ENCODE data around the gene H1-8. TPM values are rescaled to one million over a fixed set of nuclear protein-coding genes. Genes with fewer than 3 reads are reported as not detected.
"Not testable (repeated sequence)": the region's sequence is repeated elsewhere in the genome, so short reads cannot be mapped to it uniquely, and the experiment has no call there.

Gene H1-8
- total and polyA plus RNA-seq, 3 experiments from 2014 or later = not detected

DNA sequence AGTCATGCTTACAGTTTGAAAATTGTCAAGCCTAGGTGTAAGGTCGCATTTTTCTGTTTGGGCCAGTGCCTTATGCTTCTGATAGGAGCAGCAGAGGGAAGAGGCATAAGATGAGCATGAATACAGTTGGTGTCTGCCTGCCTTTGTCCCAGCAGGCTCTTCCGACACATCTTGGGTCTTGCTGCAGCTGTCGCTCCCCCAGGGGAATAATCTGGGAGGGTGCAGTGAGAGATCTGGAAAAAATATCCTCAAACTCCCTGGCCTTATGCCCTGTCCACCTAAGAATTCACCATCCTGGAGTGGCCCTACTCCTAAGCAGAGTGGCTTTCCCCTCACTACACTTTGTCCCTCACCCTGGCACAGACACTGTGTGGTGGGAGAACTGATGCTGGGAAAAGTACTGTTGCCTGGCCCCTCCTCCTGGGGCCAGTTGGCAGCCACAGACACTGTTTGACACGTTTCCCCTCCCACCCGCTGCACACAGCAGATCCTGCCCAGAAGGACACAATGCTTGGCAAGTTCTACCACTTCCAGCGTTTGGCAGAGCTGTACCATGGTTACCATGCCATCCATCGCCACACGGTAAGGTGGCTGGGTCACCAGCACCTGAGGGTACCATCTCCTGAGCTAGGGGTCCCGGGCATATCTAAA lies 35.7 kb upstream of the H1-8 start:
- peak in 1 of 5 donors; percentile 16 for DNase-seq
- ChIA-PET POLR2A (interaction anchor here (0.5 kb wide), 1 partner anchor 708 kb away, joined by 3 read pairs; no protein-coding TSS in a partner anchor), CTCF (no interaction called here)
- Histone ChIP-seq H3K36me3 (ENCODE audit: insufficient read depth, low read length) (no peaks in the 10 kb centered on the region), H3K27ac (ENCODE audit: low read depth, low read length) (no peak overlapping the region), H3K4me1 (ENCODE audit: insufficient read depth, low read length) (no peaks in the 10 kb centered on the region), H3K4me3 (ENCODE audit: low read length) (no peak overlapping the region), H3K9me3 (ENCODE audit: low read length) (no peaks in the 10 kb centered on the region), H3K27me3 (ENCODE audit: insufficient read depth, low read length, poor library complexity, severe bottlenecking) (no peaks in the 10 kb centered on the region)
- Mint-ChIP-seq H3K4me1 (peaks cover 13 to 17% (median 16%) of the 10 kb centered on the region in 3 donors), H3K27me3 (no peaks in the 10 kb centered on the region), H3K4me3 (no peak overlapping the region), H3K36me3 (peaks cover 0 to 30% (median 7%) of the 10 kb centered on the region in 3 donors), H3K27ac (peak overlapping the region in 2 of 8 donors; percentile 23 to 33), H3K9me3 (no peaks in the 10 kb centered on the region)

DNA sequence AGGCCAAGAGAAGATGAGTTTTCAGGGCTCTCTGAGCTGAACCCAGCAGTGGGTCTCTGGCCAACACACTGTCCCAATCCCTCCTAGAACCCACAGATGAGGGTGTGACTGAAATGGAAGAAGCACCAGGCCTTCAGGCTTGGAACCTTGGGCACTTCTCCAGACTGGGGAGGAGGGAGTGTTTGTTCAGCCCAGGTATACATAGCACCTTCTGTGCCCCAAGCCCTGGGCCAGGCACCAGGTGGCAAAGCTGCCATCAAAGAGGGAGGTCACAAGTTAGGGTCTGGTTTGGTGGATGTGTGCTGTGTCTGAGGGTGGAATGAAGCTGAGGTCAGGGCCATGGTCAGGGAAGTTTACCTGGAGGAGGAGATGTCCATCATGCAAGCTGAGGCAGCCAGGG lies 30.4 kb upstream of the H1-8 start:
- no peaks in the 10 kb centered on the region for H3K27me3 ChIP-seq (ENCODE audit: insufficient read depth, low read length, poor library complexity, severe bottlenecking)
- no peaks in the 10 kb centered on the region for H3K4me1 ChIP-seq (ENCODE audit: insufficient read depth, low read length)
- POLR2A ChIA-PET = no interaction called here
- H3K36me3 Mint-ChIP-seq = peaks cover 0 to 14% (median 4%) of the 10 kb centered on the region in 3 donors
- H3K4me3 ChIP-seq (ENCODE audit: low read length) = no peak overlapping the region
- no peaks in the 10 kb centered on the region for H3K9me3 ChIP-seq (ENCODE audit: low read length)
- DNase-seq = no peak
- no peaks in the 10 kb centered on the region for H3K9me3 Mint-ChIP-seq
- no peaks in the 10 kb centered on the region for H3K36me3 ChIP-seq (ENCODE audit: insufficient read depth, low read length)
- no peak overlapping the region for H3K4me3 Mint-ChIP-seq
- peaks cover 13 to 22% (median 16%) of the 10 kb centered on the region in 3 donors for H3K4me1 Mint-ChIP-seq
- no peak overlapping the region for H3K27ac ChIP-seq (ENCODE audit: low read depth, low read length)
- CTCF ChIA-PET = interaction anchor here (1.2 kb wide), 1 partner anchor 23 kb away, joined by 3 read pairs; no protein-coding TSS in a partner anchor
- H3K27ac Mint-ChIP-seq = peak overlapping the region in 5 of 8 donors; percentile 1 to 86 (median 67)
- H3K27me3 Mint-ChIP-seq = no peaks in the 10 kb centered on the region

DNA sequence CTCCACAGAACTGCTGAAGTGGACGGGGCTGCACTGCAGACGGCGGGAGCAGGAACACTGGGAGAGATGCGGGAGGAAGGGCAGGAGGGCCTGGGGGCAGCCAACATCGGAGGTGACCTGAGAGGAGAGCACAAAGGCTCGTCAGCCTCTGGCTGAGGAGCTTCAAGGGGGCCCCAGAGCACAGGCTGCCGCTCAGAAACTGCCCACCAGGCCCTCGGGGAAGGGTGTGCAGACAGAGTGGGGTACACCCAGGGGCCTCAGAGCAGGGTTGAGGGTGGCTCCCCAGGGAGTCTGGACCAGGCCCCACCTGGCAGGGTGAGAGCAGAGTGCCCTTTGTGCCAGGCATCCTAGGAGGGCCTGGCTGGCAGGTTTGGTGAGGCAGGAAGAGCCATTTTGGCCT lies 29.3 kb upstream of the H1-8 start:
- Histone ChIP-seq H3K36me3 (ENCODE audit: insufficient read depth, low read length) (no peaks in the 10 kb centered on the region), H3K27me3 (ENCODE audit: insufficient read depth, low read length, poor library complexity, severe bottlenecking) (no peaks in the 10 kb centered on the region), H3K4me1 (ENCODE audit: insufficient read depth, low read length) (no peaks in the 10 kb centered on the region), H3K27ac (ENCODE audit: low read depth, low read length) (no peak overlapping the region), H3K4me3 (ENCODE audit: low read length) (no peak overlapping the region), H3K9me3 (ENCODE audit: low read length) (no peaks in the 10 kb centered on the region)
- Mint-ChIP-seq H3K27me3 (no peaks in the 10 kb centered on the region), H3K4me3 (no peak overlapping the region), H3K4me1 (peaks cover 13 to 22% (median 16%) of the 10 kb centered on the region in 3 donors), H3K9me3 (no peaks in the 10 kb centered on the region), H3K27ac (no peak overlapping the region), H3K36me3 (peaks cover 0 to 14% (median 4%) of the 10 kb centered on the region in 3 donors)
- ChIA-PET POLR2A (no interaction called here), CTCF (interaction anchor here (1.2 to 1.5 kb wide), 2 partner anchors 12 to 24 kb away, joined by 3 to 5 read pairs; no protein-coding TSS in a partner anchor)
- no peak for DNase-seq

- Histone ChIP-seq H3K36me3 (ENCODE audit: insufficient read depth, low read length) (no peaks in the 10 kb centered on the region), H3K27me3 (ENCODE audit: insufficient read depth, low read length, poor library complexity, severe bottlenecking) (no peaks in the 10 kb centered on the region), H3K27ac (ENCODE audit: low read depth, low read length) (no peak overlapping the region), H3K4me3 (ENCODE audit: low read length) (no peak overlapping the region), H3K9me3 (ENCODE audit: low read length) (no peaks in the 10 kb centered on the region), H3K4me1 (ENCODE audit: insufficient read depth, low read length) (no peaks in the 10 kb centered on the region)
- H3K27me3 Mint-ChIP-seq = no peaks in the 10 kb centered on the region
- peaks cover 13 to 22% (median 16%) of the 10 kb centered on the region in 3 donors for H3K4me1 Mint-ChIP-seq
- CTCF ChIA-PET = interaction anchor here (1.5 kb wide), 1 partner anchor 12 kb away, joined by 5 read pairs; no protein-coding TSS in a partner anchor
- H3K27ac Mint-ChIP-seq = peak overlapping the region in 2 of 8 donors; percentile 50 to 56
- POLR2A ChIA-PET = no interaction called here
- H3K4me3 Mint-ChIP-seq = no peak overlapping the region
- DNase-seq = no peak
- peaks cover 0 to 14% (median 4%) of the 10 kb centered on the region in 3 donors for H3K36me3 Mint-ChIP-seq
- H3K9me3 Mint-ChIP-seq = no peaks in the 10 kb centered on the region
Observed at GRCh38 chr3:129514110-129514509, 28.9 kb upstream of the H1-8 start.

- Histone ChIP-seq H3K9me3 (ENCODE audit: low read length) (no peaks in the 10 kb centered on the region), H3K27me3 (ENCODE audit: insufficient read depth, low read length, poor library complexity, severe bottlenecking) (no peaks in the 10 kb centered on the region), H3K4me3 (ENCODE audit: low read length) (no peak overlapping the region), H3K4me1 (ENCODE audit: insufficient read depth, low read length) (no peaks in the 10 kb centered on the region), H3K36me3 (ENCODE audit: insufficient read depth, low read length) (no peaks in the 10 kb centered on the region), H3K27ac (ENCODE audit: low read depth, low read length) (no peak overlapping the region)
- Mint-ChIP-seq H3K27ac (peak overlapping the region in 2 of 8 donors; percentile 39 to 43), H3K4me3 (no peak overlapping the region), H3K9me3 (no peaks in the 10 kb centered on the region), H3K4me1 (peaks cover 13 to 22% (median 16%) of the 10 kb centered on the region in 3 donors), H3K36me3 (peaks cover 0 to 13% (median 4%) of the 10 kb centered on the region in 3 donors), H3K27me3 (no peaks in the 10 kb centered on the region)
- DNase-seq = no peak
- CTCF ChIA-PET = interaction anchor here (1.5 kb wide), 1 partner anchor 11 kb away, joined by 5 read pairs; no protein-coding TSS in a partner anchor
- POLR2A ChIA-PET = no interaction called here
Observed at GRCh38 chr3:129514563-129514962, 28.4 kb upstream of the H1-8 start.

DNA sequence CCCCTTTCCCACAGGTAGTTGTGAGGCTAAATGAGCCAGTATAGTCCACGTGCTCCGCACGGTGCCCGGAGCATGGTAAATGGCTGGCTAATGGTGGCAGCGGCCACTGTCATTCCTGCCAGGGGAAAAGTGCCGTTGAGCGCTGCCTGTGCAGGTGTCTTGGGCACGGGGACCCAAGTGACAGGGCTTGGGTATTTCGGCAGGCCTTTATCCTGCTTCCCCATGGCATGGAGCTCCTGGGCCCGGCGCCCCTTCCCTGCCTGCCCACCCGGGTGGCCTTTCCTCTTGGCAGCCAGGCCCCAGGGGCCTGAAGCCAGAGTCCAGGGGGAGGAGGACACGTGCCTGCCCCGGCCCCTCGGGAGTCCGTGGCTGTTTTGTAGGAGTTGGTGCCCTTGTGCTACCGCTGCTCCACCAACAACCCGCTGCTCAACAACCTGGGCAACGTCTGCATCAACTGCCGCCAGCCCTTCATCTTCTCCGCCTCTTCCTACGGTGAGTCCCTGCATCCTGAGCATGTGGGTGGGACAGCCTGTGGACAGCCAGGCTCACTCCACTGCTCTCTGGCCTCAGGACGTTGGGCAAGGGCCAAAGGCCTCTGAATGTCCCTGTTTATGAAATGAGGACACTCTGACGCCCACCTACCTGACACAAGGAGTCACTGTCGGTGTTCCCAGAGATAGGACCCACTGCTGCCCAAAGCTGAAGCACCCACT lies 27.7 kb upstream of the H1-8 start:
- H3K27me3 ChIP-seq (ENCODE audit: insufficient read depth, low read length, poor library complexity, severe bottlenecking); H3K4me3 Mint-ChIP-seq; H3K9me3 Mint-ChIP-seq; H3K36me3 ChIP-seq (ENCODE audit: insufficient read depth, low read length); H3K27ac ChIP-seq (ENCODE audit: low read depth, low read length); H3K4me1 ChIP-seq (ENCODE audit: insufficient read depth, low read length); H3K4me3 ChIP-seq (ENCODE audit: low read length); DNase-seq; H3K9me3 ChIP-seq (ENCODE audit: low read length); CTCF ChIA-PET; H3K27me3 Mint-ChIP-seq: not testable (repeated sequence)
- H3K36me3 Mint-ChIP-seq = peaks cover 0 to 17% (median 6%) of the 10 kb centered on the region in 3 donors
- H3K4me1 Mint-ChIP-seq = peaks cover 13 to 22% (median 16%) of the 10 kb centered on the region in 3 donors
- peak overlapping the region in 1 of 8 donors; percentile 39 for H3K27ac Mint-ChIP-seq
- POLR2A ChIA-PET = interaction anchor here (0.6 kb wide), 1 partner anchor 86 kb away, joined by 3 read pairs; no protein-coding TSS in a partner anchor

DNA sequence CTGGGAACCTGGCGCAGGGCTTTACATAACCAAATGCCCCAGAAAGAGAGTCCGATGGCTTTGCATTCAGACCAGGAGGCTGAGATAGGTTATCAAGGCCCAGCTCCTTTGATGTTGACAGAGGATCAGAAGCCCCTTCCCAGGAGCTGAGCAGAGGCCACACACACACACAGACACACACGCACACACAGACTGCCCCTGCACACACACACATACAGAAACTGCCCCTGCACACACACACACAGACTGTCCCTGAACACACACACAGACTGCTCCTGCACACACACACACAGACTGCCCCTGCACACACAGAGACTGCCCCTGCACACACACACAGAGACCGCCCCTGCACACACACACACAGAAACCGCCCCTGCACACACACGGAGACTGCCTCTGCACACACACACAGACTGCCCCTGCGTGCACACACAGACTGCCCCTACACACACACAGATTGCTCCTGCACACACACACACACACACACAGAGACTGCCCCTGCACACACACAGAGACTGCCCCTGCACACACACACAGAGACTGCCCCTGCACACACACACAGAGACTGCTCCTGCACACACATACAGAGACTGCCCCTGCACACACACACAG lies 27.0 kb upstream of the H1-8 start:
- not testable (repeated sequence) for H3K9me3 Mint-ChIP-seq
- POLR2A ChIA-PET = interaction anchor here (0.6 kb wide), 1 partner anchor 86 kb away, joined by 3 read pairs; no protein-coding TSS in a partner anchor
- H3K36me3 Mint-ChIP-seq = peaks cover 0 to 17% (median 6%) of the 10 kb centered on the region in 3 donors

More for the DNA sequence above, 27.0 kb upstream of the H1-8 start:
- H3K9me3 ChIP-seq (ENCODE audit: low read length); CTCF ChIA-PET; H3K4me3 ChIP-seq (ENCODE audit: low read length); H3K4me3 Mint-ChIP-seq; DNase-seq; H3K27me3 ChIP-seq (ENCODE audit: insufficient read depth, low read length, poor library complexity, severe bottlenecking); H3K27me3 Mint-ChIP-seq; H3K4me1 ChIP-seq (ENCODE audit: insufficient read depth, low read length); H3K27ac ChIP-seq (ENCODE audit: low read depth, low read length); H3K36me3 ChIP-seq (ENCODE audit: insufficient read depth, low read length): not testable (repeated sequence)
- Mint-ChIP-seq H3K4me1 (peaks cover 8 to 17% (median 12%) of the 10 kb centered on the region in 3 donors), H3K27ac (peak overlapping the region in 2 of 8 donors; percentile 16 to 84)
